A673 (cell line): ENCODE measurements around the gene ENTR1.

Experiments
- EZH2 ChIP-seq: fragments of 200-600 bp; sonication (generic); IDR thresholded peaks from 2 replicates; pipeline ENCODE4 v1.6.1; 2017; ENCODE audit warnings: borderline replicate concordance, low read depth, mild to moderate bottlenecking, mixed read lengths, antibody characterized with exemption, low read length; ENCODE audit not compliant: poor library complexity, severe bottlenecking
- TF ChIP-seq, protein P1 (sequence below): fragments of 300-800, 200-600 bp; sonication (generic); conservative IDR thresholded peaks from 2 replicates; pipeline ENCODE4 v1.5.1; 2017; ENCODE audit warnings: low read depth, mild to moderate bottlenecking, antibody characterized with exemption, low read length, moderate library complexity, mixed read lengths

GRCh38 chr9:136363106-136363948 lies 47.1 kb downstream of the ENTR1 start, which contains the start of gene DNLZ:
- TF ChIP-seq, protein P1, sequence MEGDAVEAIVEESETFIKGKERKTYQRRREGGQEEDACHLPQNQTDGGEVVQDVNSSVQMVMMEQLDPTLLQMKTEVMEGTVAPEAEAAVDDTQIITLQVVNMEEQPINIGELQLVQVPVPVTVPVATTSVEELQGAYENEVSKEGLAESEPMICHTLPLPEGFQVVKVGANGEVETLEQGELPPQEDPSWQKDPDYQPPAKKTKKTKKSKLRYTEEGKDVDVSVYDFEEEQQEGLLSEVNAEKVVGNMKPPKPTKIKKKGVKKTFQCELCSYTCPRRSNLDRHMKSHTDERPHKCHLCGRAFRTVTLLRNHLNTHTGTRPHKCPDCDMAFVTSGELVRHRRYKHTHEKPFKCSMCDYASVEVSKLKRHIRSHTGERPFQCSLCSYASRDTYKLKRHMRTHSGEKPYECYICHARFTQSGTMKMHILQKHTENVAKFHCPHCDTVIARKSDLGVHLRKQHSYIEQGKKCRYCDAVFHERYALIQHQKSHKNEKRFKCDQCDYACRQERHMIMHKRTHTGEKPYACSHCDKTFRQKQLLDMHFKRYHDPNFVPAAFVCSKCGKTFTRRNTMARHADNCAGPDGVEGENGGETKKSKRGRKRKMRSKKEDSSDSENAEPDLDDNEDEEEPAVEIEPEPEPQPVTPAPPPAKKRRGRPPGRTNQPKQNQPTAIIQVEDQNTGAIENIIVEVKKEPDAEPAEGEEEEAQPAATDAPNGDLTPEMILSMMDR, result peak; percentile 81
- TF ChIP-seq EZH2, result no peak
